K562 (cell line): ENCODE data around the gene SV2C. TPM values are rescaled to one million over a fixed set of nuclear protein-coding genes. Genes with fewer than 3 reads are reported as not detected.

Source experiments
- ATAC-seq: fragments of 200-7000 bp; cut with Tn5 transposase; 3 replicates; pipeline ENCODE4 v1.9.1; 2020; ENCODE audit warnings: moderate library complexity
- BruUV-seq: library from RNA; stranded (reverse); fragments of 400-500 nt; replicated peaks from 2 replicates; lab custom pipeline; 2021; lab: Mats Ljungman, UMichigan
- CTCF ChIA-PET: fragments of 300-600 bp; formaldehyde crosslinking; extraction: SDS; loops from one replicate; lab custom pipeline; 2021; ENCODE audit warnings: low intra/inter-chr PET ratio; lab: Yijun Ruan, JAX
- POLR2A ChIA-PET: fragments of 300-600, 350-650 bp; sonication (Branson Sonifier 250); formaldehyde crosslinking; extraction: SDS; loops from one replicate; lab custom pipeline; 2021; ENCODE audit warnings: antibody characterized with exemption, inconsistent platforms; lab: Yijun Ruan, JAX
- DNase-seq, 4 experiments: peaks; one replicate each; pipeline versions ENCODE4 v3.0.0 to v3.0.0-alpha.2; 2011 to 2018; ENCODE audit warnings: low spot score in 3 of 4, mixed read lengths in 3 of 4; ENCODE audit errors: extremely low read depth in 1 of 4
- FAIRE-seq: peaks from 2 replicates; lab custom pipeline; 2011; peaks lifted over from hg19 to GRCh38; lab: Jason Lieb, UNC
- H2AFZ ChIP-seq: 2 replicates; pipeline ENCODE4 v1.6.0; 2011; ENCODE audit warnings: low read depth, low read length, control low read depth, inconsistent platforms
- H3K27ac ChIP-seq: fragments of 200-600 bp; 3 replicates; pipeline ENCODE4 v1.8.0; 2011; ENCODE audit warnings: low read depth, mild to moderate bottlenecking, control low read depth, inconsistent platforms, low read length, moderate library complexity, mixed read lengths; ENCODE audit errors: extremely low read depth
- H3K27me3 ChIP-seq, 2 experiments: fragments of 300-600 bp in 1 of 2; 2 replicates in 1 of 2; 3 replicates in 1 of 2; pipeline versions ENCODE4 v1.6.0 to v1.8.0; 2011; ENCODE audit warnings: inconsistent platforms in 2 of 2, low read length in 2 of 2, mild to moderate bottlenecking in 1 of 2, mixed read lengths in 1 of 2, moderate library complexity in 1 of 2; ENCODE audit not compliant: control insufficient read depth in 2 of 2, insufficient read depth in 2 of 2
- H3K36me3 ChIP-seq: fragments of 300-600 bp; 3 replicates; pipeline ENCODE4 v1.8.0; 2011; ENCODE audit warnings: mild to moderate bottlenecking, low read length, inconsistent platforms; ENCODE audit not compliant: control insufficient read depth, insufficient read depth
- H3K4me1 ChIP-seq, 2 experiments: fragments of 200-600 bp in 1 of 2; replicated peaks in 1 of 2; 2 replicates in 1 of 2; 3 replicates in 1 of 2; pipeline versions ENCODE4 v1.5.1 to v1.8.0; 2011; ENCODE audit warnings: inconsistent platforms in 2 of 2, low read length in 2 of 2, mild to moderate bottlenecking in 1 of 2, mixed read lengths in 1 of 2, moderate library complexity in 1 of 2; ENCODE audit not compliant: control insufficient read depth in 2 of 2, insufficient read depth in 2 of 2
- H3K4me2 ChIP-seq: 2 replicates; pipeline ENCODE4 v1.6.1; 2011; ENCODE audit warnings: low read length, control low read depth, inconsistent platforms, mixed read lengths; ENCODE audit not compliant: insufficient read depth
- H3K4me3 ChIP-seq: fragments of 200-600 bp; sonication (generic), shearing (Covaris generic); 2 replicates; pipeline ENCODE4 v1.5.1; 2016; ENCODE audit warnings: control low read depth, inconsistent platforms
- H3K79me2 ChIP-seq: fragments of 200-600 bp; 3 replicates; pipeline ENCODE4 v1.8.0; 2011; ENCODE audit warnings: low read length, inconsistent platforms; ENCODE audit not compliant: control insufficient read depth, insufficient read depth
- H3K9ac ChIP-seq, 2 experiments: 2 replicates each; pipeline versions ENCODE4 v1.6.0 to v1.6.1; 2011; ENCODE audit warnings: low read depth in 2 of 2, low read length in 2 of 2, control low read depth in 1 of 2, inconsistent platforms in 1 of 2, mild to moderate bottlenecking in 1 of 2, mixed read lengths in 1 of 2; ENCODE audit not compliant: insufficient read depth in 1 of 2
- H3K9me1 ChIP-seq: one replicate; pipeline ENCODE4 v1.6.0; 2011; ENCODE audit warnings: inconsistent platforms, mild to moderate bottlenecking, low read length, moderate library complexity; ENCODE audit not compliant: control insufficient read depth, insufficient read depth
- H3K9me3 ChIP-seq: replicated peaks from 2 replicates; pipeline ENCODE4 v1.5.1; 2011; ENCODE audit warnings: low read depth, low read length, inconsistent platforms; ENCODE audit not compliant: control insufficient read depth, insufficient read depth
- H4K20me1 ChIP-seq: replicated peaks from 2 replicates; pipeline ENCODE4 v1.6.1; 2011; ENCODE audit warnings: low read length, inconsistent platforms, mixed read lengths; ENCODE audit not compliant: control insufficient read depth, insufficient read depth
- C11orf30 ChIP-seq: fragments of 450-650 bp; IDR thresholded peaks from 2 replicates; pipeline ENCODE4 v1.6.1; 2016; ENCODE audit warnings: low read depth, mild to moderate bottlenecking
- E2F8 ChIP-seq: fragments of 450-650 bp; IDR thresholded peaks from 2 replicates; pipeline ENCODE4 v1.7.1; 2018; ENCODE audit warnings: mild to moderate bottlenecking, low read depth; ENCODE audit not compliant: partially characterized antibody
- FOXJ2 ChIP-seq: fragments of 200-800 bp; sonication (Bioruptor generic); IDR thresholded peaks from 2 replicates; pipeline ENCODE4 v1.6.1; 2016; ENCODE audit warnings: missing genetic modification characterization, missing compliant biosample characterization
- HEY1 ChIP-seq: fragments of 250-450 bp; sonication (Bioruptor Pico); IDR thresholded peaks from 2 replicates; pipeline ENCODE4 v1.5.0; 2020; ENCODE audit warnings: mild to moderate bottlenecking, moderate library complexity, borderline replicate concordance
- HMG20B ChIP-seq: fragments of 250-450 bp; sonication (Bioruptor Pico); IDR thresholded peaks from 2 replicates; pipeline ENCODE4 v1.5.0; 2021; ENCODE audit warnings: mild to moderate bottlenecking
- MAFK ChIP-seq: IDR thresholded peaks from 2 replicates; pipeline ENCODE4 v1.6.1; 2011; ENCODE audit warnings: low read length, improper control_type of control experiment
- PHTF2 ChIP-seq: fragments of 250-450 bp; sonication (Bioruptor Pico); IDR thresholded peaks from 2 replicates; pipeline ENCODE4 v1.5.0; 2021; ENCODE audit warnings: mild to moderate bottlenecking
- PREB ChIP-seq: sonication (generic); formaldehyde crosslinking; IDR thresholded peaks from 2 replicates; pipeline ENCODE4 v1.8.1; 2023; ENCODE audit warnings: mild to moderate bottlenecking, missing genetic modification reagents
- REST ChIP-seq, 2 experiments: fragments of 450-650 bp; formaldehyde crosslinking in 1 of 2; IDR thresholded peaks; 2 replicates each; pipeline versions ENCODE4 v1.4.0 to v1.6.1; 2014 to 2020; ENCODE audit warnings: mild to moderate bottlenecking in 2 of 2, borderline replicate concordance in 1 of 2, low read depth in 1 of 2
- ZNF217 ChIP-seq: sonication (generic); formaldehyde crosslinking; IDR thresholded peaks from 2 replicates; pipeline ENCODE4 v1.8.0; 2022; ENCODE audit warnings: mild to moderate bottlenecking, missing genetic modification reagents
- ZNF316 ChIP-seq: fragments of 450-650 bp; IDR thresholded peaks from 2 replicates; pipeline ENCODE4 v1.6.1; 2016
- WGBS: fragments of 100-300 bp; shearing (Covaris generic); methylation state at CpG from one replicate; pipeline ENCODE4 v1.1.6; 2016; ENCODE audit warnings: low coverage, mixed read lengths; ENCODE audit not compliant: insufficient coverage; ENCODE audit errors: missing lambda C conversion rate; 5-methylcytosine and 5-hydroxymethylcytosine counted together
- in situ Hi-C: fragments of 300-500 bp; cut with MboI; formaldehyde crosslinking; loops from 4 replicates; pipeline ENCODE4 v1.15.0; 2018; ENCODE audit warnings: inconsistent platforms, mixed read lengths
- intact Hi-C: fragments of 100-400 bp; cut with micrococcal nuclease; formaldehyde crosslinking; loops from 2 replicates; pipeline ENCODE4 v1.14.2; 2022
- polyA plus RNA-seq, 8 experiments: library from polyadenylated mRNA; depleted of rRNA in 4 of 8; stranded (reverse) in 5 of 8; unstranded in 3 of 8; fragments of >200 nt; fragmentation: Nextera tagmentation in 2 of 8; fragmentation: Illumina TruSeq in 1 of 8; extraction: Ambion mirVana in 2 of 8; extraction: Trizol in 1 of 8; gene quantifications; 2 replicates each; pipeline versions ENCODE4 v1.2.1 to v1.2.3, GENCODE V29; 2011 to 2014; ENCODE audit warnings: inconsistent platforms in 1 of 8, missing spikeins in 1 of 8
- total RNA-seq, 7 experiments: library from RNA; depleted of rRNA in 6 of 7; stranded (reverse); fragments of >200 nt in 6 of 7; fragmentation: Illumina TruSeq in 2 of 7; extraction: Trizol in 2 of 7; gene quantifications; 2 replicates each; pipeline versions ENCODE4 v1.2.1 to v1.2.3, GENCODE V29; 2011 to 2021; ENCODE audit warnings: low replicate concordance in 1 of 7

The SV2C gene
- total and polyA plus RNA-seq, 9 of the 15 experiments (the other 6 are each of a cell fraction or from before 2014, with no cell fraction given): 0.05 TPM; not detected in 8

GRCh38 chr5:76099756-76100155 is 16.6 kb downstream of the SV2C start:
- Histone ChIP-seq H3K4me1 (no peaks in the 10 kb centered on the region), H3K4me3 (no peak overlapping the region), H3K4me2 (no peak overlapping the region), H3K36me3 (no peaks in the 10 kb centered on the region), H4K20me1 (no peaks in the 10 kb centered on the region), H3K79me2 (no peaks in the 10 kb centered on the region), H3K9me1 (no peaks in the 10 kb centered on the region), H3K27me3 (no peaks in the 10 kb centered on the region), H3K27ac (no peak overlapping the region), H2AFZ (no peak overlapping the region), H3K9ac (no peak overlapping the region), H3K9me3 (no peaks in the 10 kb centered on the region)
- BruUV-seq: no TSS peak
- ChIA-PET POLR2A (interaction anchor here (0.8 kb wide), 1 partner anchor 77 kb away, joined by 3 read pairs; no protein-coding TSS in a partner anchor), CTCF (no interaction called here)
- TF ChIP-seq ZNF217 (CRISPR knock-in tag): no peak
- TF ChIP-seq C11orf30: peak; percentile 10; the same call in 1 of the 2 replicates
- TF ChIP-seq ZNF316: peak; percentile 28; the same call in 1 of the 2 replicates
- no peak for TF ChIP-seq E2F8
- TF ChIP-seq REST (IDR thresholded peaks at IDR 0.05; ENCODE audit: borderline replicate concordance): no peak
- TF ChIP-seq REST (CRISPR knock-in tag; IDR thresholded peaks at IDR 0.05; ENCODE audit: low read depth): no peak
- 0 out of 2 replicates have a peak, but pooled peaks have one; percentile 11 for TF ChIP-seq MAFK
- no peak for TF ChIP-seq FOXJ2 (tag)
- TF ChIP-seq HEY1 (CRISPR knock-in tag): no peak
- TF ChIP-seq PREB (CRISPR knock-in tag): no peak
- TF ChIP-seq PHTF2 (CRISPR knock-in tag): no peak
- TF ChIP-seq HMG20B: no peak
- in situ Hi-C loops: no loop called here
- ATAC-seq (no peak), FAIRE-seq (no peak), DNase-seq (no peak)
- intact Hi-C loops: no loop called here
- WGBS: 0% methylated on average over 1 of the region's 1 CpG
